GM12878 (cell line): ENCODE results near the gene LSM11. TPM values are rescaled to one million over a fixed set of nuclear protein-coding genes. Genes with fewer than 3 reads are reported as not detected.

Source experiments
- ATAC-seq: fragments of 200-7000 bp; cut with Tn5 transposase; 3 replicates; pipeline ENCODE4 v1.9.1; 2020; ENCODE audit warnings: mild to moderate bottlenecking, moderate library complexity
- BruUV-seq: library from RNA; stranded (reverse); fragments of 400-500 nt; replicated peaks from 2 replicates; lab custom pipeline; 2021; lab: Mats Ljungman, UMichigan
- CTCF ChIA-PET: fragments of 300-600 bp; sonication (Branson Sonifier 250); formaldehyde crosslinking; extraction: SDS; loops from one replicate; lab custom pipeline; 2021; ENCODE audit warnings: inconsistent platforms; lab: Yijun Ruan, JAX
- POLR2A ChIA-PET: fragments of 350-600 bp; formaldehyde crosslinking; extraction: SDS; loops from one replicate; lab custom pipeline; 2021; ENCODE audit warnings: inconsistent platforms; lab: Charles Lee
- RAD21 ChIA-PET: fragments of 300-600 bp; sonication (Branson Sonifier 250); formaldehyde crosslinking; loops from one replicate; lab custom pipeline; 2023; ENCODE audit warnings: antibody characterized with exemption; ENCODE audit not compliant: unreplicated experiment; lab: Charles Lee
- SMC1A ChIA-PET: fragments of 300-600 bp; sonication (Branson Sonifier 250); formaldehyde crosslinking; loops from one replicate; lab custom pipeline; 2023; ENCODE audit not compliant: unreplicated experiment, uncharacterized antibody; lab: Charles Lee
- DNase-seq: peaks from one replicate; pipeline ENCODE4 v3.0.0-alpha.2; 2011; ENCODE audit warnings: low read depth, low spot score
- FAIRE-seq: peaks from 3 replicates; lab custom pipeline; 2011; peaks lifted over from hg19 to GRCh38; lab: Jason Lieb, UNC
- H2AFZ ChIP-seq: 2 replicates; pipeline ENCODE4 v1.6.0; 2011; ENCODE audit warnings: low read depth, low read length, control low read depth; ENCODE audit not compliant: control insufficient read depth
- H3K27ac ChIP-seq: 2 replicates; pipeline ENCODE4 v1.5.1; 2011; ENCODE audit warnings: control low read depth; ENCODE audit not compliant: control insufficient read depth, insufficient read depth
- H3K27me3 ChIP-seq, 2 experiments: replicated peaks in 1 of 2; 2 replicates each; pipeline versions ENCODE4 v1.6.0 to v1.6.1; 2011; ENCODE audit warnings: low read length in 1 of 2; ENCODE audit not compliant: control insufficient read depth in 2 of 2, insufficient read depth in 2 of 2
- H3K36me3 ChIP-seq, 2 experiments: 2 replicates each; pipeline ENCODE4 v1.5.1; 2011; ENCODE audit warnings: low read length in 1 of 2; ENCODE audit not compliant: control insufficient read depth in 2 of 2, insufficient read depth in 2 of 2
- H3K4me1 ChIP-seq: 2 replicates; pipeline ENCODE4 v1.6.1; 2011; ENCODE audit warnings: mild to moderate bottlenecking, low read length, moderate library complexity, mixed read lengths; ENCODE audit not compliant: control insufficient read depth, insufficient read depth
- H3K4me2 ChIP-seq: 2 replicates; pipeline ENCODE4 v1.6.0; 2011; ENCODE audit warnings: control low read depth; ENCODE audit not compliant: control insufficient read depth, insufficient read depth
- H3K4me3 ChIP-seq: fragments of 200-600 bp; sonication (generic); 2 replicates; pipeline ENCODE4 v1.5.1; 2016
- H3K79me2 ChIP-seq: 2 replicates; pipeline ENCODE4 v1.6.0; 2011; ENCODE audit warnings: low read length; ENCODE audit not compliant: control insufficient read depth, insufficient read depth
- H3K9ac ChIP-seq: 2 replicates; pipeline ENCODE4 v1.8.0; 2011; ENCODE audit warnings: low read length, control low read depth, mixed read lengths; ENCODE audit not compliant: control insufficient read depth, insufficient read depth
- H3K9me3 ChIP-seq: replicated peaks from 3 replicates; pipeline ENCODE4 v1.5.1; 2011; ENCODE audit warnings: mild to moderate bottlenecking, low read length; ENCODE audit not compliant: control insufficient read depth, insufficient read depth
- H4K20me1 ChIP-seq: 2 replicates; pipeline ENCODE4 v1.6.0; 2011; ENCODE audit not compliant: control insufficient read depth, insufficient read depth
- BRCA1 ChIP-seq: IDR thresholded peaks from 2 replicates; pipeline ENCODE4 v1.6.1; 2011; ENCODE audit warnings: low read depth, low read length, improper control_type of control experiment
- CEBPB ChIP-seq, 2 experiments: fragments of 150-350 bp in 1 of 2; IDR thresholded peaks; 2 replicates each; pipeline ENCODE4 v1.6.1; 2012 to 2014; ENCODE audit warnings: low read depth in 2 of 2, low read length in 2 of 2, borderline replicate concordance in 1 of 2, inconsistent platforms in 1 of 2
- CREM ChIP-seq: IDR thresholded peaks from 2 replicates; pipeline ENCODE4 v1.6.1; 2014; ENCODE audit warnings: antibody characterized with exemption, low read depth
- HDGF ChIP-seq: fragments of 450-650 bp; IDR thresholded peaks from 2 replicates; pipeline ENCODE4 v1.6.1; 2016; ENCODE audit warnings: antibody characterized with exemption
- IKZF2 ChIP-seq, 2 experiments: fragments of 450-650 bp; IDR thresholded peaks; 2 replicates each; pipeline ENCODE4 v1.6.1; 2017; ENCODE audit warnings: mild to moderate bottlenecking in 2 of 2, moderate library complexity in 2 of 2
- LARP7 ChIP-seq: fragments of 450-650 bp; IDR thresholded peaks from 2 replicates; pipeline ENCODE4 v1.6.1; 2017; ENCODE audit warnings: mild to moderate bottlenecking
- MEF2A ChIP-seq: IDR thresholded peaks from 2 replicates; pipeline ENCODE4 v1.6.1; 2011; ENCODE audit warnings: low read depth, mild to moderate bottlenecking, low read length, moderate library complexity; ENCODE audit not compliant: insufficient read depth
- PBX3 ChIP-seq: IDR thresholded peaks from 2 replicates; pipeline ENCODE4 v1.6.1; 2011; ENCODE audit warnings: mild to moderate bottlenecking, low read depth, low read length, moderate library complexity; ENCODE audit not compliant: insufficient replicate concordance
- SREBF2 ChIP-seq: IDR thresholded peaks from 2 replicates; pipeline ENCODE4 v1.6.1; 2012; ENCODE audit warnings: mild to moderate bottlenecking, low read length
- YY1 ChIP-seq: IDR thresholded peaks from 2 replicates; pipeline ENCODE4 v1.6.1; 2011; ENCODE audit warnings: low read depth, mild to moderate bottlenecking, low read length
- ZBTB4 ChIP-seq: fragments of 450-650 bp; formaldehyde crosslinking; IDR thresholded peaks from 2 replicates; pipeline ENCODE4 v1.4.0; 2022; ENCODE audit warnings: mild to moderate bottlenecking, moderate library complexity
- ZNF274 ChIP-seq: IDR thresholded peaks from one replicate; pipeline ENCODE4 v1.8.0; 2011; ENCODE audit not compliant: insufficient read length, insufficient read depth
- in situ Hi-C: fragments of 300-500 bp; cut with MboI; formaldehyde crosslinking; loops from 9 replicates; pipeline ENCODE4 v1.14.3; 2018; ENCODE audit warnings: mixed read lengths
- intact Hi-C: fragments of 100-400 bp; cut with micrococcal nuclease; formaldehyde crosslinking; loops from one replicate; pipeline ENCODE4 v1.14.2; 2022; ENCODE audit not compliant: unreplicated experiment
- polyA plus RNA-seq, 11 experiments: library from polyadenylated mRNA; depleted of rRNA in 4 of 11; unstranded in 6 of 11; stranded (reverse) in 5 of 11; fragments of >200 nt; fragmentation: Nextera tagmentation in 4 of 11; fragmentation: Illumina TruSeq in 1 of 11; extraction: Ambion mirVana in 4 of 11; extraction: Trizol in 1 of 11; gene quantifications; 1 replicate in 1 of 11; 2 replicates in 10 of 11; pipeline versions ENCODE4 v1.2.1 to v1.2.3, GENCODE V29; 2011 to 2016; ENCODE audit warnings: inconsistent platforms in 2 of 11, missing spikeins in 2 of 11, low read depth in 1 of 11
- total RNA-seq, 4 experiments: library from RNA; depleted of rRNA in 3 of 4; stranded (reverse); fragments of >200 nt in 3 of 4; fragmentation: Illumina TruSeq in 1 of 4; extraction: Trizol in 1 of 4; gene quantifications; 2 replicates each; pipeline versions ENCODE4 v1.2.1 to v1.2.3, GENCODE V29; 2013 to 2021

LSM11 gene
- total and polyA plus RNA-seq, 10 of the 15 experiments (the other 5 are each of a cell fraction or from before 2014, with no cell fraction given) = 0.71 to 8.5 (median 4.2) TPM

GRCh38 chr5:157714596-157714864 is 29.0 kb upstream of the LSM11 start:
- H3K4me2 ChIP-seq = no peak overlapping the region
- H3K27ac ChIP-seq = no peak overlapping the region
- H3K4me3 ChIP-seq = no peak overlapping the region
- ChIA-PET SMC1A (interaction anchor here (1.4 kb wide), 1 partner anchor 44 kb away, joined by 3 read pairs; no protein-coding TSS in a partner anchor), RAD21 (no interaction called here), POLR2A (no interaction called here), CTCF (no interaction called here)
- H2AFZ ChIP-seq = no peak overlapping the region
- FAIRE-seq = no peak
- BruUV-seq = no TSS peak
- no peak for TF ChIP-seq LARP7
- TF ChIP-seq ZNF274 = no peak
- TF ChIP-seq IKZF2 (IDR thresholded peaks at IDR 0.05) = no peak
- TF ChIP-seq YY1 = no peak
- no peak for TF ChIP-seq HDGF
- TF ChIP-seq MEF2A = no peak
- no peak for TF ChIP-seq PBX3
- TF ChIP-seq ZBTB4 (CRISPR knock-in tag) = no peak
- no peak for TF ChIP-seq CEBPB (IDR thresholded peaks at IDR 0.05; ENCODE audit: borderline replicate concordance in 1 of 2, low read depth in 2 of 2, low read length in 2 of 2)
- no peak for TF ChIP-seq CREM
- no peak for TF ChIP-seq SREBF2
- TF ChIP-seq BRCA1 = no peak
- no peaks in the 10 kb centered on the region for H3K36me3 ChIP-seq
- no peaks in the 10 kb centered on the region for H3K79me2 ChIP-seq
- no peak for DNase-seq
- in situ Hi-C loops = no loop called here
- H3K9me3 ChIP-seq = no peaks in the 10 kb centered on the region
- H3K27me3 ChIP-seq = no peaks in the 10 kb centered on the region
- H3K9ac ChIP-seq = no peak overlapping the region
- intact Hi-C loops = no loop called here
- peaks cover 4% of the 10 kb centered on the region for H3K4me1 ChIP-seq
- ATAC-seq = no peak
- no peaks in the 10 kb centered on the region for H4K20me1 ChIP-seq
